Natural killer cell treated with Interleukin-12 subunit alpha and Interleukin-12 subunit beta and Interleukin-15 and Interleukin-18, amount 100 ng/mL, for 72 hours (primary cell): ENCODE results near the gene CSNK1A1. TPM values are rescaled to one million over a fixed set of nuclear protein-coding genes. Genes with fewer than 3 reads are reported as not detected.
A peak's percentile ranks its signal among the peaks of the same experiment; 100 is the strongest.
"Not testable (repeated sequence)": the region's sequence is repeated elsewhere in the genome, so short reads cannot be mapped to it uniquely, and the experiment has no call there.

Experiments used
- ATAC-seq, 2 donors: fragments of 150-1000 bp; cut with Tn5 transposase in 1 of 2; sonication (Bioruptor Pico), chemical (Tn5 transposase) in 1 of 2; 2 replicates each; pipeline ENCODE4 v1.10.0; 2021
- DNase-seq: peaks from one replicate; pipeline ENCODE4 v3.0.0; 2022; ENCODE audit warnings: low spot score
- H3K27ac Mint-ChIP-seq, 2 donors: 1 replicate in 1 of 2; 2 replicates in 1 of 2; pipeline ENCODE4 v1.8.0; 2022; ENCODE audit warnings: mixed read lengths in 2 of 2, mild to moderate bottlenecking in 1 of 2, moderate library complexity in 1 of 2
- H3K27me3 Mint-ChIP-seq, 2 donors: 1 replicate in 1 of 2; 2 replicates in 1 of 2; pipeline ENCODE4 v1.8.0; 2022; ENCODE audit warnings: mixed read lengths in 2 of 2
- H3K36me3 Mint-ChIP-seq: one replicate; pipeline ENCODE4 v1.8.0; 2022; ENCODE audit warnings: mixed read lengths
- H3K4me1 Mint-ChIP-seq, 2 donors: 1 replicate in 1 of 2; 2 replicates in 1 of 2; pipeline ENCODE4 v1.8.0; 2022; ENCODE audit warnings: low read depth in 2 of 2, mixed read lengths in 2 of 2, mild to moderate bottlenecking in 1 of 2
- H3K4me3 Mint-ChIP-seq: one replicate; pipeline ENCODE4 v1.8.0; 2022; ENCODE audit warnings: mixed read lengths
- H3K9me3 Mint-ChIP-seq: 2 replicates; pipeline ENCODE4 v1.8.0; 2022; ENCODE audit warnings: mixed read lengths
- total RNA-seq, 2 donors: library from RNA; stranded (reverse); gene quantifications; one replicate each; pipeline ENCODE4 v1.2.3, GENCODE V29; 2022

CSNK1A1 gene
- 100 to 1,000 TPM; 173 to 237 TPM for total RNA-seq

DNA sequence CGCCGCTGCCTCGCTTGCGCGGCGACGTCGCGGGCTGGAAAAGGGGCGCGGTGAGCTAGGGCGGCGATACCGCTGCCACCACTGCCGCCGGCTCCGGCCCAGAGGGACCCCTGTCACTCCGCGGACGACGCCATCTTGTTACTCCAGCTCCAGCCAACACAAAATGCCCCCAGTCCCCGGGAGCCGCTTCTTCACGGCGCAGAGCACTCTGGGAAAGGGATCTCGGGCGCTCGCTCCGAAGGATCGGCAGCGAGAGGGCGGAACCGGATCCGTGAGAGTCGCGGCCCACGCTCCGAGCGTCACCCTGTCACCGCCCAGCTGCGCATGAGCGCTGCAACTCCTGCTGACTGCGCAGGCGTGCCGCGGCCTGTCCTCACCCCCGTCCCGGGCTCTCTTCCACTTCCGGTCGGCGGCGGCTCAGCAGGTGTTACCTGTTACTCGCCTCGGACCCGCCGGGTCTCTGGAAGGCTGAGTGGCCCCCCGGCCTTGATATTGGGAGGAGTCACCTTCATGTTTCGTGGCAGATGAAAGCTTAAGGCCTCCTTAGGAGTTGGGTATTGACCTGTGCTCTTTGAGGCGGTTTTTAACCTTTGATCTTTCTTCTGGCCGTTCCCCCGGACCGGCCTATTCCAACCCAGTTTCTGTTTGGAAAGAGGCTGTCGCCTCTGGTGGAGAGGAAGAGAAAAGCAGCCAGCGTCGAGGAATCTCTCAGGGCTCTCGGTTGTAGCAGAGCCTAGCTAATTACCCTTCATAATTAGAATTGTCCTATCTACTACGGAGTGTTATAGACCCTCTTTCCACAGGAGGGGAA is at the start of gene CSNK1A1:
CSNK1A1 (minus strand) TSS at position 213 of the 811 bp plus-strand sequence. CDS start 475 bp downstream, outside the sequence.
- peak within 1 kb of the TSS; percentile 93 to 98 for H3K27ac Mint-ChIP-seq
- no peaks in the 10 kb centered on the region for H3K9me3 Mint-ChIP-seq
- ATAC-seq (peak; percentile 95 to 97), DNase-seq (peak; percentile 99)
- H3K4me1 Mint-ChIP-seq = peaks cover 24 to 27% of the 10 kb centered on the region in 2 donors
- no peaks in the 10 kb centered on the region for H3K27me3 Mint-ChIP-seq
- H3K36me3 Mint-ChIP-seq = peaks cover 25% of the 10 kb centered on the region
- H3K4me3 Mint-ChIP-seq = peak within 1 kb of the TSS; percentile 93

DNA sequence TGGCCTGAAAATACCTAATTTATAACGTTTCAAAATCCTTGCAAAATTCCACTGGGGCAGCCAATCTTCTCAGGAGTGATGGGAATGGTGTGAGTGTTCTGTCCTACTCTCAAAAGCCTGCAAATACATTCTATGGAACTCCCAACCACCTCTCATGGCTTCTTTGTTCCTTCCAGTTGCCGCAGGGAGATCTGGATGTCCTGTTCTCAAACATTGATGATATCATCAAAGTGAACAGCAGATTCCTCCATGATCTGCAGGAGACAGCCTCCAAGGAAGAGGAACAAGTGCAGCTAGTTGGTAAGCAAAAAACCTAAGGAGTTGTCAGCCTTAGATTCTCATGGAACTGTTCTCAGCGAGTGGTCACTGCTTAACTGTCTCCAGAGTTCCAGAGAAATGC is 49.7 kb upstream of the CSNK1A1 start:
- Mint-ChIP-seq H3K4me1 (peaks cover 4 to 5% of the 10 kb centered on the region in 2 donors), H3K4me3 (no peak overlapping the region), H3K27me3 (no peaks in the 10 kb centered on the region), H3K36me3 (no peaks in the 10 kb centered on the region), H3K9me3 (no peaks in the 10 kb centered on the region), H3K27ac (no peak overlapping the region)
- ATAC-seq (no peak), DNase-seq (no peak)

- no peaks in the 10 kb centered on the region for H3K4me1 Mint-ChIP-seq
- ATAC-seq (no peak), DNase-seq (no peak)
- H3K27ac Mint-ChIP-seq = no peak overlapping the region
- H3K36me3 Mint-ChIP-seq = no peaks in the 10 kb centered on the region
- H3K27me3 Mint-ChIP-seq = no peaks in the 10 kb centered on the region
- no peaks in the 10 kb centered on the region for H3K9me3 Mint-ChIP-seq
- no peak overlapping the region for H3K4me3 Mint-ChIP-seq
Measured at GRCh38 chr5:149599375-149599774, 48.1 kb upstream of the CSNK1A1 start.

DNA sequence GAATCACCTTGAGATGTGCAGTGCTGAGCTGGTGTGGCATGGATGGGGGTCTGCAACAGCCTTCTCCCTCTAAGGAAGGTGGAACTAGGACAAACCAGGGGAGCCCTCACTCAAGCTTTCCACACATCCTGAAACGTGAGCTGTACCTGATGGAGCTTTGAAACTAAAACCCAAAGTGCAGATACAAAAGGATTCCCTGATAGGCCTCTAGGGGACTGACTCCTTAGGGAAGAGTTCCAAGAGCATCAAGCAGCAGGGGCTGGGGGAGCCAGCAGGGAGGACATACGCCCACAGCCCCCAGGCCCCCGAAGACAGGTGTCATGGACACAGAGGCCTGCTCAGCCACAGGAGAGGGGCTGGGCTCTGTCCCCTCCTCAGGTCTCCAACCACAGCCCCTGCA is 47.7 kb upstream of the CSNK1A1 start:
- no peaks in the 10 kb centered on the region for H3K9me3 Mint-ChIP-seq
- no peaks in the 10 kb centered on the region for H3K27me3 Mint-ChIP-seq
- no peak for ATAC-seq
- H3K36me3 Mint-ChIP-seq = no peaks in the 10 kb centered on the region
- no peak overlapping the region for H3K4me3 Mint-ChIP-seq
- no peak overlapping the region for H3K27ac Mint-ChIP-seq
- no peak for DNase-seq
- no peaks in the 10 kb centered on the region for H3K4me1 Mint-ChIP-seq

DNA sequence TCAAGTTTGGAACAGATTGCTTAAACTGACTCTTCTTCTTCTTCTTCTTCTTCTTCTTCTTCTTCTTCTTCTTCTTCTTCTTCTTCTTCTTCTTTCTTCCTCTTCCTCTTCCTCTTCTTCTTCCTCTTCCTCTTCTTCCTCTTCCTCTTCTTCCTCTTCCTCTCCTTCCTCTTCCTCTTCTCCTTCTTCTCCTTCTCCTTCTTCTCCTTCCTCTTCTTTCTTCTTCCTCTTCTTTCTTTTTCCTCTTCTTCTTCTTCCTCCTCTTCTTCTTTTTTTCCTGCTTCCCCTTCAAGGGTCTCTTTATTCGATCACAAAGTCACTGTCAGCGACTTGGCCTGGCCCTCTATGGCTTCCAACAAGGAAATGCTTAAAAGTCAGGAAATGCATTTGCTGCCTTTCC is 47.0 kb upstream of the CSNK1A1 start:
- H3K4me1 Mint-ChIP-seq, H3K4me3 Mint-ChIP-seq, H3K27me3 Mint-ChIP-seq, H3K27ac Mint-ChIP-seq, H3K36me3 Mint-ChIP-seq, ATAC-seq, DNase-seq, H3K9me3 Mint-ChIP-seq: not testable (repeated sequence)

DNA sequence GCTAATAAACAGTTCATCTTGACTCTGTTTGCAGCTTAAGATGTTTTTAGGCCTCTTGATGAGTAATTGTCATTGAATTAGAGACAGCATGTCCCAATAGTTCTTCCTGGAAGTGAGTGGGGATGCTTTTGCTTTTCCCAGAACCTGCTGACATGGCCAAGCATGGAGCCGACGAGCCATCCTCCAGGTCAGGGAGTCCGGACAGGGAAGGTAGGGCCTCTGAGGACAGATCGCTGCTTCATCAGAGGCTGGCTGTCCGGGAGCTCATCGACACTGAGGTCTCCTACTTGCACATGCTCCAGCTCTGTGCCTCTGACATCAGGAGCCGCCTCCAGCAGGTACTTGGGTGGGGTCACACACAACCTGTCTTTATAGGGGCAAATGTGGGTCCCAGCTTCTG is 46.4 kb upstream of the CSNK1A1 start:
- Mint-ChIP-seq H3K9me3 (no peaks in the 10 kb centered on the region), H3K4me1 (no peaks in the 10 kb centered on the region)
- no peak for ATAC-seq

DNA sequence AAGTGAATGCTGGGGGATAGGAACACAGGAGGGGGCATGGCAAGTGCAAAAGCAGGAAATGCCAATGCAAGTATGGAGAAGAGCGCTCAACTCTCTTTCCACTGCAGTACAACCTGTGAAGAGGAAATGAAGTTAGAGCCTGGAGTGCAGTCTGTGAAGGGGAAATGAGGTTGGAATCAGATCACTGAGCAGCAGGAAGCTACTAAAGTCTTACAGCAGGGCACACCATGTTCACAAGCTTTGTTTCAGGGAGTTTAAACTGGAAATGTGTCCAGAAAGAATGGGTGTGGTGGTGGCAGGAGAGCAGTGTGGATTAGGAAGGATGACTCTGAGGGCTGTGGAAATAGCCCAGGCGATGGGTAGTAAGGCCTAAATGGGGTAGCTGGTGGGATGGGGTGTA is 45.5 kb upstream of the CSNK1A1 start:
- Mint-ChIP-seq H3K27me3 (peaks cover 0 to 3% of the 10 kb centered on the region in 2 donors), H3K4me1 (no peaks in the 10 kb centered on the region), H3K4me3 (no peak overlapping the region), H3K36me3 (no peaks in the 10 kb centered on the region), H3K9me3 (no peaks in the 10 kb centered on the region), H3K27ac (peak overlapping the region in 1 of 2 donors; percentile 22)
- DNase-seq (no peak), ATAC-seq (no peak)

More for the DNA sequence above, 46.4 kb upstream of the CSNK1A1 start:
- DNase-seq = no peak
- H3K4me3 Mint-ChIP-seq = no peak overlapping the region
- H3K27me3 Mint-ChIP-seq = peaks cover 0 to 3% of the 10 kb centered on the region in 2 donors
- no peaks in the 10 kb centered on the region for H3K36me3 Mint-ChIP-seq
- H3K27ac Mint-ChIP-seq = no peak overlapping the region

GRCh38 chr5:149595105-149595504 is 43.9 kb upstream of the CSNK1A1 start:
- H3K4me1 Mint-ChIP-seq, H3K27ac Mint-ChIP-seq, H3K27me3 Mint-ChIP-seq, H3K4me3 Mint-ChIP-seq, DNase-seq, ATAC-seq, H3K36me3 Mint-ChIP-seq, H3K9me3 Mint-ChIP-seq: not testable (repeated sequence)

- H3K4me3 Mint-ChIP-seq = no peak overlapping the region
- ATAC-seq = no peak
Measured at GRCh38 chr5:149594206-149594895, 43.1 kb upstream of the CSNK1A1 start.

GRCh38 chr5:149593370-149593769 is 42.1 kb upstream of the CSNK1A1 start:
- Mint-ChIP-seq H3K36me3 (no peaks in the 10 kb centered on the region), H3K9me3 (no peaks in the 10 kb centered on the region), H3K27ac (no peak overlapping the region), H3K4me3 (no peak overlapping the region), H3K27me3 (peaks cover 0 to 3% of the 10 kb centered on the region in 2 donors), H3K4me1 (no peaks in the 10 kb centered on the region)
- ATAC-seq (no peak), DNase-seq (no peak)

More at GRCh38 chr5:149594206-149594895, 43.1 kb upstream of the CSNK1A1 start:
- no peak overlapping the region for H3K27ac Mint-ChIP-seq
- no peaks in the 10 kb centered on the region for H3K36me3 Mint-ChIP-seq
- H3K27me3 Mint-ChIP-seq = peaks cover 0 to 3% of the 10 kb centered on the region in 2 donors
- no peaks in the 10 kb centered on the region for H3K9me3 Mint-ChIP-seq
- DNase-seq = no peak
- H3K4me1 Mint-ChIP-seq = no peaks in the 10 kb centered on the region

DNA sequence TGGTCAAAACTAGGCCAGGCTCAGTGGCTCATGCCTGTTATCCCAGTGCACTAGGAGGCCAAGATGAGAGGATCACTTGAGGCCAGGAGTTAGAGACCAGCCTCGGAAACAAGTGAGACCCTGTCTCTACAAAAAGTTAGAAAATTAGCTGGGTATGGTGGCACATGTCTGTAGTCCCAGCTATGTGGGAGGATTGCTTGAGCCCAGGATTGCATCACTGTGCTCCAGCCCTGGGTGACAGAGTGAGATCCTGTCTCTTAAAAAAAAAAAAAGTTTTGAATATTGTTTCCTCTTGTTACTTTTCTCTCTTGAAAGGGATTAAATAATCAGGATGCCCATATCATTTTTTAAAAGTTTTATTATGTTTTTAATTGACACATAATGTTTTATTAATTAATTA is 37.7 kb upstream of the CSNK1A1 start:
- Mint-ChIP-seq H3K36me3 (no peaks in the 10 kb centered on the region), H3K27ac (no peak overlapping the region), H3K4me3 (no peak overlapping the region), H3K27me3 (peaks cover 0 to 8% of the 10 kb centered on the region in 2 donors), H3K4me1 (no peaks in the 10 kb centered on the region), H3K9me3 (no peaks in the 10 kb centered on the region)
- no peak for ATAC-seq
- DNase-seq = no peak

DNA sequence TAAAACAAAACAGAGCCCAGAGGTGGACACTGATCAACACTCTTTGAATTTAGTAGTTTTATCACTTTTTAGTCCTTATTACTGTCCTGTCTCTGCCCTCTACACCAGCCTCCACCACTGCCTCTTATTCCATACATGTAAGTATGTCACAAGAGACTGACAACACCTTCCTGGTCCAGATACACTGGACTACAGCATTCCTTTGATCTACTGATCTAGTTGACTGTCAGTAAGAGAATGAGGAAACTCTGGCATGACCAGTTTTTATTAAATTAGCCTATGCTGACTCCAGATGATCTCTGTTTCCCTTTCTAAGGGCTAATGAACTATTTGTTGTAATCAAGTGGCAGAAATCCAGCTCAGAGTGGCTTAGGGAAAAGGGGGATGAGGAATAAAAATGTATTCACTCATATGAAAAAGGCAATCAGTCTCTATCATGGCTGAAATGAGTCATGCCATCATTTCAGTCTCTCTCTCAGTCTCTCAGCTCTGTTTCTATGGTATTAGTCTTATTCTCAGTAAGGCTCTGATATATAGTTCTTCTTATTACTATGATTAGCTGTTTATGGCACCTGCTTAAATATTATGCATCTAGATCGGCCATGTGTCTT is 35.6 kb upstream of the CSNK1A1 start:
- DNase-seq (no peak), ATAC-seq (peak in 1 of 2 donors; percentile 38)
- H3K4me3 Mint-ChIP-seq = no peak overlapping the region
- no peaks in the 10 kb centered on the region for H3K36me3 Mint-ChIP-seq
- peaks cover 0 to 6% of the 10 kb centered on the region in 2 donors for H3K27me3 Mint-ChIP-seq
- no peaks in the 10 kb centered on the region for H3K9me3 Mint-ChIP-seq
- H3K4me1 Mint-ChIP-seq = no peaks in the 10 kb centered on the region
- no peak overlapping the region for H3K27ac Mint-ChIP-seq

DNA sequence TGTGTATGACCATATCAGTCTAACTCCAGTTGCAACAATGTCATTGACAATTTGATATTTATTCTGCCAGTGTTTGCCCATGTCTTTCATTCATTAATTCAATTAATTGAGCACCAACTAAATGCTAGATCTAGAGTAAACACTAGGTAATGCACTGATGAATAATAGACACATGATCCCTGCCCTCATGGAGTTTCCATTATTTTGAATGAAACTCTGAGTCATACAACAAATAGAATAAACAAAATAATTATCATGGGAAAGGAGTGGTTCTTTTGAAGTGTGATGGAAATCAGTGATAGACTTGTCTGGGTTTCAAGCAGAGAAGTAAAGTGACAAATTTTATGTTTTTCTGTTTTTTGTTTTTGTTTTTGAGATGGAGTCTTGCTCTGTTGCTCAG is 34.7 kb upstream of the CSNK1A1 start:
- DNase-seq = no peak
- no peak overlapping the region for H3K4me3 Mint-ChIP-seq
- H3K36me3 Mint-ChIP-seq = no peaks in the 10 kb centered on the region
- no peak for ATAC-seq
- no peaks in the 10 kb centered on the region for H3K9me3 Mint-ChIP-seq
- H3K27ac Mint-ChIP-seq = no peak overlapping the region
- H3K27me3 Mint-ChIP-seq = peaks cover under 1 to 7% of the 10 kb centered on the region in 2 donors
- H3K4me1 Mint-ChIP-seq = peaks cover 0 to 1% of the 10 kb centered on the region in 2 donors

- Mint-ChIP-seq H3K4me1 (peaks cover 0 to 6% of the 10 kb centered on the region in 2 donors), H3K27me3 (peaks cover 9 to 12% of the 10 kb centered on the region in 2 donors), H3K4me3 (no peak overlapping the region), H3K9me3 (no peaks in the 10 kb centered on the region), H3K27ac (no peak overlapping the region), H3K36me3 (no peaks in the 10 kb centered on the region)
- DNase-seq (no peak), ATAC-seq (no peak)
Measured at GRCh38 chr5:149584121-149584520, 32.9 kb upstream of the CSNK1A1 start.
